Trophoblast cell (in vitro differentiated cells and primary cell): ENCODE measurements around the gene IPO11.

Experiments used
- DNase-seq, 2 donors: peaks; one replicate each; pipeline ENCODE4 v3.0.0-alpha.2; 2016
- H2AFZ ChIP-seq: 2 replicates; pipeline ENCODE4 v1.6.1; 2013; ENCODE audit warnings: low read length, moderate library complexity, mild to moderate bottlenecking; ENCODE audit not compliant: insufficient read depth, poor library complexity
- H2AK5ac ChIP-seq: 2 replicates; pipeline ENCODE4 v1.6.1; 2013; ENCODE audit warnings: mild to moderate bottlenecking, low read length
- H2BK120ac ChIP-seq: 2 replicates; pipeline ENCODE4 v1.6.1; 2013; ENCODE audit warnings: low read length, mild to moderate bottlenecking, moderate library complexity; ENCODE audit not compliant: insufficient read depth, poor library complexity
- H2BK12ac ChIP-seq: 2 replicates; pipeline ENCODE4 v1.6.1; 2013; ENCODE audit warnings: mild to moderate bottlenecking, low read length, moderate library complexity
- H2BK5ac ChIP-seq: 2 replicates; pipeline ENCODE4 v1.6.1; 2013; ENCODE audit warnings: low read length, low read depth, moderate library complexity, mild to moderate bottlenecking; ENCODE audit not compliant: poor library complexity
- H3K14ac ChIP-seq: 2 replicates; pipeline ENCODE4 v1.6.1; 2013; ENCODE audit warnings: mild to moderate bottlenecking, low read length
- H3K18ac ChIP-seq: 2 replicates; pipeline ENCODE4 v1.6.1; 2013; ENCODE audit warnings: mild to moderate bottlenecking, low read length
- H3K23ac ChIP-seq: 2 replicates; pipeline ENCODE4 v1.6.1; 2013; ENCODE audit warnings: low read length
- H3K27ac ChIP-seq: 2 replicates; pipeline ENCODE4 v1.5.1; 2013; ENCODE audit warnings: low read depth, mild to moderate bottlenecking, inconsistent platforms, low read length, moderate library complexity
- H3K27me3 ChIP-seq: 2 replicates; pipeline ENCODE4 v1.6.1; 2013; ENCODE audit warnings: inconsistent platforms, mild to moderate bottlenecking, low read length, moderate library complexity; ENCODE audit not compliant: insufficient read depth
- H3K36me3 ChIP-seq, 2 experiments: 1 replicate in 1 of 2; 2 replicates in 1 of 2; pipeline ENCODE4 v1.6.1; 2013; ENCODE audit warnings: low read length in 2 of 2, mild to moderate bottlenecking in 2 of 2, moderate library complexity in 1 of 2; ENCODE audit not compliant: insufficient read depth in 2 of 2, control insufficient read depth in 1 of 2
- H3K4ac ChIP-seq: 2 replicates; pipeline ENCODE4 v1.6.1; 2013; ENCODE audit warnings: low read depth, mild to moderate bottlenecking, low read length, moderate library complexity
- H3K4me1 ChIP-seq, 2 experiments: 1 replicate in 1 of 2; 2 replicates in 1 of 2; pipeline ENCODE4 v1.6.1; 2013; ENCODE audit warnings: low read length in 2 of 2, mild to moderate bottlenecking in 2 of 2, moderate library complexity in 1 of 2; ENCODE audit not compliant: insufficient read depth in 2 of 2, control insufficient read depth in 1 of 2
- H3K4me2 ChIP-seq: 2 replicates; pipeline ENCODE4 v1.6.1; 2013; ENCODE audit warnings: inconsistent platforms, mild to moderate bottlenecking, low read length, moderate library complexity
- H3K4me3 ChIP-seq: 2 replicates; pipeline ENCODE4 v1.5.1; 2013; ENCODE audit warnings: mild to moderate bottlenecking, low read depth, low read length, inconsistent platforms
- H3K79me1 ChIP-seq: one replicate; pipeline ENCODE4 v1.6.1; 2013; ENCODE audit warnings: low read length
- H3K79me2 ChIP-seq: 2 replicates; pipeline ENCODE4 v1.6.1; 2013; ENCODE audit warnings: low read length, mild to moderate bottlenecking; ENCODE audit not compliant: control insufficient read depth, insufficient read depth, poor library complexity
- H3K9ac ChIP-seq: 2 replicates; pipeline ENCODE4 v1.6.1; 2013; ENCODE audit warnings: mild to moderate bottlenecking, low read length
- H3K9me3 ChIP-seq: 2 replicates; pipeline ENCODE4 v1.6.1; 2013; ENCODE audit warnings: low read depth, mild to moderate bottlenecking, control low read depth, inconsistent platforms, low read length; ENCODE audit not compliant: insufficient read depth
- H4K12ac ChIP-seq: 2 replicates; pipeline ENCODE4 v1.6.1; 2013; ENCODE audit warnings: low read depth, mild to moderate bottlenecking, low read length, moderate library complexity
- H4K8ac ChIP-seq: 2 replicates; pipeline ENCODE4 v1.6.1; 2013; ENCODE audit warnings: low read depth, mild to moderate bottlenecking, low read length, moderate library complexity
- H4K91ac ChIP-seq: one replicate; pipeline ENCODE4 v1.6.1; 2013; ENCODE audit warnings: low read depth, mild to moderate bottlenecking, low read length, moderate library complexity
- WGBS: extraction: QIAGEN DNeasy Blood & Tissue Kit; methylation state at CpG from one replicate; pipeline ENCODE4 v1.1.7; 2013; ENCODE audit warnings: missing lambda C conversion rate; ENCODE audit not compliant: insufficient read length, insufficient coverage; ENCODE audit errors: extremely low coverage; 5-methylcytosine and 5-hydroxymethylcytosine counted together

Gene IPO11

DNA sequence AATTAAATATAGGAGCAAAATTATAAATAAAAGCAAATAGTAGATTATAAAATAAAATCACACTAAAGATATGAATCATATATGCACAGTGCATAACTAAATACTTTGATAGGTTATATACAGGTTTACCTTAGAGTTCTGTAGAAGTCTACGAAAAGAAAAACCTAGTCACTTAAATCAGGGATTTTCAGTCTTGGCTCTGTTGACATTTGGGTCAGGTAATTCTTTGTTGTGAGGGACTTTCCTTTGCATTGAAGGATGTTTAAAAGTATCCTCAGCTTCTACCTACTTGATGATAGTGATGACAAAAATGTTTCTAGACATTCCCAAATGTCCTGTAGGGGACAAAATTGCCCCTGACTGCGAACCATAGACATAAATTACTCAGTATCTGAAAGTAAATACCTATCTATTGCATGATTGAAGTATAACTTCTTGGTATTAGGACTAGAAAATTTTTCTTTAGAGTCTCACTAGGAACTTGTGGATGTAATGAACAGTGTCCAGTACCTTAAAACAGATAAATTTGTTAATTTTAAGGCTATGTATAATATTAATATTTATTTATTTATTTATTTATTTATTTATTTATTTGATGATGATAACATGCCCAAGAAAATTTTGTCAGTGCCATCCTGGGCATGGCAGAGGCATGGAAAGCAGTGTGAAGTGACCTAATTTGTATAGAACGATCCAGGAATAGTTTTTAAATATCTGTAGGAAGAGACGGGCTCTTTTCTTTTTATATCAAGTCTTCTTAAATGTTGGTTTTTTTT is 122.1 kb downstream of the IPO11 start:
- Histone ChIP-seq H3K18ac (no peak overlapping the region), H3K4ac (no peak overlapping the region), H2AFZ (no peak overlapping the region), H3K4me1 (no peaks in the 10 kb centered on the region), H4K8ac (no peak overlapping the region), H3K79me1 (no peaks in the 10 kb centered on the region), H3K9ac (no peak overlapping the region), H2BK5ac (no peak overlapping the region), H3K27ac (no peak overlapping the region), H3K9me3 (no peaks in the 10 kb centered on the region), H4K91ac (no peak overlapping the region), H3K4me2 (no peak overlapping the region), H3K79me2 (no peaks in the 10 kb centered on the region), H4K12ac (no peak overlapping the region), H3K23ac (no peak overlapping the region), H2AK5ac (no peak overlapping the region), H3K27me3 (no peaks in the 10 kb centered on the region), H3K14ac (no peak overlapping the region), H3K36me3 (peaks cover 2 to 3% of the 10 kb centered on the region in 2 experiments), H2BK12ac (no peak overlapping the region), H3K4me3 (no peak overlapping the region), H2BK120ac (no peak overlapping the region)
- DNase-seq, result peak; percentile 17 to 52
- no CpG with 5 or more reads among the region's 4 CpGs for WGBS

DNA sequence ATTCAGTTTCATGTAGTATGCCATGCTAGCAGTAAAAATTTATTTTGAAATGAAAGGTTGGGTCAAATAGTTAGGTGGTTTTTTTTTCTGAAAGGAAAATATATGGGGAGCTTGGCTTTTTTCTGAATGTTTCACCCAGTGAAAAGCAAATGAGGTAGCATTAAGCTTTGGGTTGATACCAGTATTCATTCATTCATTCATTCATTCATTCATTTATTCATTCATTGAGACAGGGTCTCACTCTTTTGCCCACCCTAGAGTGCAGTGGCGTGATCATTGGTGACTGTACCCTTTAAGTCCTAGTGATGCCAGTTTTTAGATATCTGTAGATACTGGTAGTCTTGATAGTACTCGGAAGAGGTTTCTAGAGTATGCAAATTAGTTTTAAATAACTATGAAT is 123.7 kb downstream of the IPO11 start:
- H3K4ac ChIP-seq, result no peak overlapping the region
- peaks cover under 1 to 4% of the 10 kb centered on the region in 2 experiments for H3K36me3 ChIP-seq
- H3K27ac ChIP-seq, result no peak overlapping the region
- H3K14ac ChIP-seq, result no peak overlapping the region
- no CpG with 5 or more reads among the region's 2 CpGs for WGBS
- no peaks in the 10 kb centered on the region for H3K27me3 ChIP-seq
- no peak overlapping the region for H4K12ac ChIP-seq
- no peak overlapping the region for H2BK5ac ChIP-seq
- no peak overlapping the region for H2BK12ac ChIP-seq
- H3K79me1 ChIP-seq, result no peaks in the 10 kb centered on the region
- no peak overlapping the region for H4K91ac ChIP-seq
- no peak overlapping the region for H3K18ac ChIP-seq
- no peak overlapping the region for H3K23ac ChIP-seq
- DNase-seq, result no peak
- no peak overlapping the region for H4K8ac ChIP-seq
- H3K4me1 ChIP-seq, result no peaks in the 10 kb centered on the region
- no peak overlapping the region for H2BK120ac ChIP-seq
- H3K4me3 ChIP-seq, result no peak overlapping the region
- no peak overlapping the region for H3K9ac ChIP-seq
- no peak overlapping the region for H3K4me2 ChIP-seq
- H3K79me2 ChIP-seq, result no peaks in the 10 kb centered on the region
- H3K9me3 ChIP-seq, result no peaks in the 10 kb centered on the region
- H2AK5ac ChIP-seq, result no peak overlapping the region
- H2AFZ ChIP-seq, result no peak overlapping the region

DNA sequence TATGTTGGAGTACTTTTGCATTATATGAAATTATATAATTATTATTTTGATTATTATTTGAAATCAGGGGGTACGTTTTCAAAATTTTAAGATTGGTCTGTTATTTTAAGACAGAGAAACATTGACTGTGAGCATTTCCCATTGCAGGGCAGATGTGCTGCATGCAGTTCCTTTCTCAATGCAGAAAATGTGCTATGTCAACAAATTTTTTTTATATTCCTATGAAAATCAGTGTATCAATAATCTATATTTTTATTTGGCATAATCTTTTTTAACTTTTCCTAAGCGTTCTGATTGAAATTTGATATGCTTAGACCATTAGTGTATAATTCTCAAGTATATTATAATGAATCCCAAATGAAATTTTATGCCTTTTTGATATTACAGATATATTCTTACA is 124.2 kb downstream of the IPO11 start:
- no peak overlapping the region for H2AFZ ChIP-seq
- no peak overlapping the region for H2AK5ac ChIP-seq
- H3K4me2 ChIP-seq, result no peak overlapping the region
- H4K12ac ChIP-seq, result no peak overlapping the region
- H3K4me3 ChIP-seq, result no peak overlapping the region
- no peak overlapping the region for H3K14ac ChIP-seq
- no peak overlapping the region for H3K4ac ChIP-seq
- H3K9ac ChIP-seq, result no peak overlapping the region
- H3K4me1 ChIP-seq, result no peaks in the 10 kb centered on the region
- no peak overlapping the region for H4K8ac ChIP-seq
- no peak for DNase-seq
- no peak overlapping the region for H2BK5ac ChIP-seq
- no peaks in the 10 kb centered on the region for H3K9me3 ChIP-seq
- no peak overlapping the region for H4K91ac ChIP-seq
- no peak overlapping the region for H3K23ac ChIP-seq
- no peaks in the 10 kb centered on the region for H3K79me2 ChIP-seq
- H3K18ac ChIP-seq, result no peak overlapping the region
- H3K27me3 ChIP-seq, result no peaks in the 10 kb centered on the region
- H3K36me3 ChIP-seq, result peaks cover 0 to 5% of the 10 kb centered on the region in 2 experiments
- H3K27ac ChIP-seq, result no peak overlapping the region
- H2BK12ac ChIP-seq, result no peak overlapping the region
- no CpG with 5 or more reads among the region's 2 CpGs for WGBS
- no peak overlapping the region for H2BK120ac ChIP-seq
- H3K79me1 ChIP-seq, result no peaks in the 10 kb centered on the region

DNA sequence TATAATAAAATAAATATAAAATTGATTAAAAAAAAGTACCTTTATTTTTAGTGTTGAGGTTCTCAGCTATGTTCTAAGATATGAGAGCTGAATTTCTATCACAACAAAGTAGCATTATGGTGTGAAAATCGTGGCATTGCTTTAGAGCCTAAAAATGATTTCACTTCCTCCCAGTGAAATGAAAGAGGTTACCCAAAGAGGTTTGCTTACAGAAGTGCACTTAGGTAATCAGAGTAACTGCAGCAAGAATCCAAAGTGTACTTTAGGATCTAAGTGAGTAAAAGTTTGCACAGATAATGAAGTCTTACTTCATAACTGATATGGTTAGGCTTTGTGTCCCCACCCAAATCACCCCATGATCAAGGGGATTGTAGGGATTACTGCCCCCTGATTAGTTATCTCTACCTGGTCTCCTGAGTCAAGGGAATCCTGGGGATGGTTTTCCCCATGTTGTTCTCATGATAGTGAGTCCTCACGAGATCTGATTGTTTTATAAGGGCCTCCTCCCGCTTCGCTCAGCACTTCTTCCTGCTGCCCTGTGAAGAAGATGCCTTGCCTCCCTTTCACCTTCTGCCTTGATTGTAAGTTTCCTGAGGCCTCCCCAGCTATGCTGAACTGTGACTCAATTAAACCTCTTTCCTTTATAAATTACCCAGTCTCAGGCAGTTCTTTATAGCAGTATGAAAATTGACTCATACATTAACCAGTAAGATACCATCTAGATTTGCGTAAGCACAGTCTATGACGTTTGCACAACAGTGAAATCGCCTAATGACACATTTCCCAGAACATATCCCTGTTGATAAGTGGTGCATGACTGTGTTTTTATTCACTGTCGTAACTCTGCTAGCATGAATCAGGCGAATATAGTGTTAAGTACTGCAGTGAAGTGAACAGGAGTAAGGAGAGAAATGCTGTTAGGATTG is 125.7 kb downstream of the IPO11 start:
- Histone ChIP-seq H4K91ac (no peak overlapping the region), H3K9ac (no peak overlapping the region), H3K23ac (no peak overlapping the region), H3K4me2 (no peak overlapping the region), H2AK5ac (no peak overlapping the region), H2BK120ac (no peak overlapping the region), H3K4me1 (no peaks in the 10 kb centered on the region), H3K27me3 (no peaks in the 10 kb centered on the region), H3K14ac (no peak overlapping the region), H4K8ac (no peak overlapping the region), H3K18ac (no peak overlapping the region), H2BK12ac (no peak overlapping the region), H3K4ac (no peak overlapping the region), H2BK5ac (no peak overlapping the region), H3K36me3 (peaks cover 0 to 5% of the 10 kb centered on the region in 2 experiments), H4K12ac (no peak overlapping the region), H3K79me1 (no peaks in the 10 kb centered on the region), H3K27ac (peak overlapping the region; percentile 52), H3K4me3 (no peak overlapping the region), H3K9me3 (no peaks in the 10 kb centered on the region), H3K79me2 (no peaks in the 10 kb centered on the region), H2AFZ (no peak overlapping the region)
- WGBS, result no CpG with 5 or more reads among the region's 9 CpGs
- DNase-seq, result peak; percentile 70 to 97
